ENCODE data around the gene TXNRD3.

Gene TXNRD3

DNA sequence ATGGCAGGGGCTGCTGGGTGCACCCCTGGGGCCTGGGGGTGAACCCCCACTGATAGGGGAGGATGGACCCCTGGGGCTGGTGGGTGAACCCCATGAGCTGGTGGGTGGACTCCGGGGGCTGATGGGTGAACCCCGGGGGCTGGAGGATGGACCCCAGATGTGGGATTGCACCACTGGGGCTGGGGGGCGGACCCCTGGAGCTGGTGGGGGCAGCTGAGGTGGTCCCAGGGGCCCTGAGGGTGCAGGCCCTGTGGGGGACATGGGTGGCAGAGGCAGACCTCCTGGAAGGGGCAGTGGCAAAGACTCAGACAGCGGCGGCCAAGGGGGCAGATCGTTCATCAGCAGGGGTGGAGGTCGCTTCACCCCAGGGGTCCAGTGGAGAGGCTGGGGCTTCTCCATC lies 17.4 kb upstream of the TXNRD3 start:
- no peak for DNase-seq (ENCODE audit: low read depth, low spot score)

DNA sequence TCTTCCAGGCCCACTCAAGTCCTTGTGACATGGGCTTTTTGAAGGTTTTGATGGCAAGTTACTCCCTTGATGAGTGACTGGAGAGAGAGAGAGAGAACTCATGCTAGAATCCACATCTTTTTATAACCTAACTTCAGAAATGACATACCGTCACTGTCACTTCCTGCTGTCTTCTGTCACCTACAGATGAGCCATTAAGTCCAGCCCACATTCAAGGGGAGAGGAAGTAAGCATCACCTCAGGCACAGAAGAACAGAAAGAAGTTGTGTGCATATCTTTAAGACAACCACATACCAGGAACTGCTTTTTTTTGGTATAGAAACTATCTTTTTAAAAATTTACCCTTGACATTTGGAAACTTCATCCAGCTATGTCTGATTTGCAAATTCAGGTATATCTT lies 16.6 kb upstream of the TXNRD3 start:
- DNase-seq (ENCODE audit: low read depth, low spot score), result no peak

DNA sequence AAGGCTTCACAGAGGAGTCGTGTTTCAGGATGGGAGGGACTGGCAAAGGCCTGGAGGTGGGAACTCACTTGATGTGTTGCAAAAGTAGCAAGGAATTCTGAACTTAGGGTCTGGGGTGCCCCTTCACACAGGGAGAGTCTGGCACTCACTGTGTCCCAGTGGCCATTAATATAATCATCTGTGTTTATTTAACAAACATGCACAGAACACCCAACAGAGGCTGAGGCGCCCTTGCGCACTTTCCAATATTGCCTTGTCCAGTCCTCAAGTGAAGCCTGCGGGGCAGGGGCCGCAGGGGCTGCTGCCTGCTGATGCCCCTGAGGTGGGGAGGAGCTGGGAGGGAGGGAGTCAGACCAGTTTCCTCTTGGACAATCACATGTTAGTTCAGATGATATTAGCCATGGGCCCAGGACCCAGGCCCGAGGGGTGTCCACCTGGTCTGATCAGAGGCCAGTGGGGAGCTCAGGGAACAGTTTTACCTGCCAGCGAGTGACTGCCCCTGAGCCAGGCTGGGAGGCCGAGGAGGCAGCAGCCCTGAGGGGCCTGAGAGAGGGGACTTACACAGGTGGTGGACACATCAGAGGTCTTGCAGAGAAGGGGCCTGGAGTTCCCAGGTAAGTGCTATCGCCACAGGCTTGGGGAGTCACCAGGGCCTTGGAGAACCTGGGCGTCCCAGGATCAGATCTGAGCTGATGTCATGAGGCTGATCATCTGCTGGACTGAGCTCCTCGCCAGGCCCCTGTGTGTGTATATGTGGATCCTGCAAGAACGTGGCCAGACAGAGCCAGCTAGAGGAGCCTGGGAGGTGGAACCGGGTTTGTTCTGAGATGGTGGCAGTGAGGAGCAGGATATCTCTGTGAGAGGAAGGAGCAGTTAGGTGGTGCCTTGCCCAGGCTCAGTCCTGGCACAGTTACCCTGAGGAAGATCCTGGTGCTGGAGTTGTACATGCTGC lies 13.8 kb upstream of the TXNRD3 start:
- no peak for DNase-seq (ENCODE audit: low read depth, low spot score)

DNA sequence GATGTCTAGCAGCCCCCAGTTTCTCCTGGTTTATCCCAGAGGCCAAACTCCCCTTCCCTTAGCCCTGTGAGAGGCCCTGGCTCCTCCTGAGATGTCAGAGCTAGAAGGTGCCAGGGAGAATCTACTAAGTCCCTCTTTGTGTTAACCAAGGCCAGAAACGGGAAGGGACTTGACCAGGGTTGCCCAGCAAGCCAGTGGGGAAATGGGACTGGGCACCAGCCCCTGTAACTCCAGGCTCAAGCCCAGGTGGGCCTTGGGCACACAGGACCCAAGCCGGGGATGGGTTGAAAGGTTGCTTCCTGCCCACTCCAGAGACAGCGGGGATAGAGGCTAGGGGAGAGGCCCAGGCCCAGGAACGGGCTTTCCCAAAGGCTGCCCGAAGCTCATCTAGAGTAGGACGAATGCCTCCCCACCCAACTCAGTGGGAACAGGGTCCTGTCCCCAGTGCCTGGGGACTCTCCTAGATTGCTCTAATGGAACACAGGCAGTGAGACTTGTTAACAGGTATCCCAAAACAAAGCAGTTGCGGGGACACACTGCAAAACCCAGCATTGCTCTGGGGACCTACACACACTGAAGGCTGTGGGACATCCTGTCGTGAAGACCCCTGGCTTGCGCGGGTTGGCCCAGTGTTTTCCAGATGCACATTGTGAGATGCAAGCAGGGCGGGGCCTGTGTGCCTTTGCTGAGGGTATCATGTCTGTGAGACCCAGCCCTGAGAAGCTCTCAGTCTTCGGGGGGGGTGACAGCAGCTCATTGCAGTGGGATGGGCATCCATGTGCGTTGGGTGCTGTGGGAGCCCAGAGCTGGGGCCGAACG lies 12.9 kb upstream of the TXNRD3 start:
- DNase-seq (ENCODE audit: low read depth, low spot score), result no peak

DNA sequence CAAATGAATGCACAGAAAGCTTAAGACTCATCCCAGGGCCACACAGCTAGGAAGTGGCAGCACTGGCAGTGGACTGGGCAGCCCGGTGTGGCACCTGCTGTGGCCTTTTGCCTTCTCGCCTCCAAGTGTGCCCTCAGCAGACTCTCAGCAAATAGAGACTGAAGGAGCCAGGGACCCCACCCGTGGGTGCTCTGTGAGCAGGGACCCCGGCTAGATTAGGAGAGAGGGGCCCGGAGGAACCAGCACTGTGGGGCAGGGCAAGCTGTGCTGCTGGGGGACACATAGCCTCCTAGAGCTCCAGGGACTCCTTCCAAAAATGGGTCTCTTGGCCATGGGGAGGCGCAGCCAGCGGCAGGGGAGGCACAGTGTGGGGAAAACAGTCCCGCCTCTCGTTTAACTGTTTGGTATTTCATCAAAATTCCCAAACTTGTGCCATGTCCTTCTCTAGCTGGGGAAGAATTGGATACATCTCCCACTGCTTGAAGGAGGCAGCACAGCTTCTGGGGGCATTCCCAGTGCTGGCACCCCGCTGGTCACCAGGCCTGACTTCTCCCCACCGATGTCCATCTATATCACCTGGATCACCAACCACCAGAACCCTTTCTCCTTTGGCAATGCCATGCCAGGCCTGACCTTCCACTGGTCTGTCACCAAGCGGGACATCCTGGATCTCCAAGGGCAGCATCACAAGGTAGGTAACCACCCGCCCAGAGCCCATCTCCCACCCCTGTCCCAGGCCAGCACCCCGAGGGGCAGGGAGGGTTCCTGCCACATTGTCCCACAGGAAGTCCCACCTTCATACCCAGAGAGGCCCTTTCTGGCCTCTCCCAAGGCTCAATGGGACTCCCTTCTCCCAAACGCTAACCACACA lies 12.0 kb upstream of the TXNRD3 start:
- DNase-seq (ENCODE audit: low read depth, low spot score), result no peak

DNA sequence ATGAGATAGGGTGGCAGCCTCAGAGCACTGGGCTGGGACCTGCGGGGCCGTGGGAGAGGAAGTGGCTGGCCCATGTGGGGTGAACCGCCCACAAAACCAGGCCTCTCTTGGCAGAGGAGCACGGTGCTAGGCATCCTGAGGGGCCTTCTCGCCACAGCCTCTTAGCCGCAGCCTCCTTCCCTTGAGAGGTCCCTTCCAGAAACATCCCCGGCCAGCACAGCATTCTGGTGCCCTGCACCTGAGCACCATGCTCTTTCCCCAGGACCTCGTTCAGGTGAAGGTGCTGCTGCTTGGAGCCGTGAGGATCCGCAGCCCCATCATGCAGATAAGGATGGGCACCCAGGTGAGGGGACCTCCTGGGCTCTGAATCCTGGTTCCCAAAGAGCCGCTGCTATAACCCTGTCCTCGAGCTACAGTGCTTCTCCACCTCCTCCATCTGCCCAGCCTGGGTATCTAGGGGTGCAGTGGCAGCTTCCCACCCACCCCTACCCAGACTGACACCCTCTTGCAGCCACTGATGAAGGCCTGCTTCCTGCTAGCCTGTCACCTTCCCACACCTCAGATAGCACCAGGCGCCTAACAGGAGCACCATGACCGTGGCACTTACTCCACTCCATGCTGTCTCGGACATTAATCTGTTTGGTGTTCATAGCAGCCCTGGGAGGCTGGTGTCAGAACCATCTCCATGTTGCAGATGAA lies 11.2 kb upstream of the TXNRD3 start:
- DNase-seq (ENCODE audit: low read depth, low spot score), result no peak

DNA sequence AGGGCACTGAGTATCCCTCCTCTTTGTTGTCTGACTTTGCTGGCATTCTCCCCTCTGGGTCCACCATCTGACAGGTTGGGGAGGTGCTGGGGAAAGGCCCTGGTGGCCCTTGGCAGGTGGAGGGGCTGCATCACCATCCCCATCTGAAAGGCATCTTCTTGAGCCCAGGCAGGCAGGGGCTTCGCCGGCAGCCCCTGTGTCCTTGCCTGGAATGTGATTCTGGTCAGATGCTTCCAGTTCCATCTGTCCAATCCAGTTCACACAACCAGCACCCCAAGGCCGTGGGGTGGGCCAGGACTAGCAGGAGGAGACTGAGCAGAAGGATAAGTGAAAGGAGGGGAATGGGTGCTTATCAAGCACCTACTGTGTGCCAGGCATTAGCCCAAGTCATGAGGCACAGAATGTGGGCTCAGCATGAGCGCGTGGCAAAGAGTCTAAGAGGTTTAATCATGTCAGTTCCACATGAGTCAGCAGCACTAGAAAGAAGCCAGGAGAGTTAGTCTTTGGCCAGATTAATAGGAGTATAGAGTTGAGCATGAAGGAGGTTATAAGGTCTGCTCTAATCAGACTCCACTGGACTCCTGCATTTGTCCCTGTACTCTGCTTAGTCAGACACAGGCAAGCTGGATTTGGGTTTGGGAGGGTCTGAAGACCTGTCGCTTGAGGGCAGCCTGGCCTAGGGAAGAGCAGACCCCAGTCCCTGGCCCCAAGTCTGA lies 10.5 kb upstream of the TXNRD3 start:
- no peak for DNase-seq (ENCODE audit: low read depth, low spot score)

DNA sequence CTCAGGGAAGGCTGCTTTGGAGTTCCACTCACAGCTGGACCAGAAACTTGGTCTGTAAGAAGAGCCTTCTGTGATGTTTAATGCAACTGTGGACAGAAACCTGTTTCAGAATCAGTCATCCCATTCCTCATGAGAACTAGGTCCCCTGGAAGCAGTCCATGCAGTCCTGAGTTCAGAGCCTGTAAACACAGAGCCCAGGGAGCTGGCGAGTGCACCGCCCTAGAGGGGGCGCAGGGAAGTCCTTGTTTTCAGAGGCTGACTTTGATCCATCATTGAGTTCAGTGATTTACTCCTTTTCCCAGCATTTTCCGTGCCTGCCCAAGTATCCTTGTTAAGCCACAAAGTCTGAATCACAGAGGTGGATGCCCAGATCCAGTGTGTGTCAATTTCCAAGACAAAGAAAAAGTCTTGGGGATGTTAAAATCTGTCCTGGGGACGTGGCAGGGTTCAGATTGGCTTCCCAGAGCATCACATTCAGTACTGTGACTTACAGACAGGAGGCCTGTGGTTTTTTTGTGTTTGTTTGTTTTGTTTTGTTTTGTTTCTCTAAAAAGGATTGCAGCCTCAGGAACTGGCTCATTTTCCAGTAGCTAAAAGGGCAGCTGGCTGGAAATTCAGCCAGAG lies 9.8 kb upstream of the TXNRD3 start:
- DNase-seq (ENCODE audit: low read depth, low spot score), result no peak

DNA sequence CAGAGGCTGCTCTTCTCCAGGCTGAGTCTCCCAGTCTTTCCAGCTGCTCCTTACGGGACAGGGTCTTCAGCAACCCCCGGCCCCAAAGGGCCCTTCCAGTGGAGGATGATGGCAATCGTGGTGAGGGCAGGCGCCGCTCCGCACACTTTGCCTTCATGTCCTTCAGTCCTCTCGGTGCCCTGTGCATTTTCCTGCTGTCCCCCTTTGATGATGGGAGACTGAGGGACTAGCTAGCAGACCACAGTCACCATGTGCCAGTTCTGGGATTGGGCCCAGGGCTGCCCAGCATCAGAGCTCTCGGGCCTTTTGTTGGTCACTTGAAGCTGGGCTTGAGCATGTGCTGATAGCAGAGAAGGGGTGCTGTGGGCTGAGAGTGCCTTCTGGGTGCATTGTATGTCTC lies 8.8 kb upstream of the TXNRD3 start:
- DNase-seq (ENCODE audit: low read depth, low spot score), result no peak

DNA sequence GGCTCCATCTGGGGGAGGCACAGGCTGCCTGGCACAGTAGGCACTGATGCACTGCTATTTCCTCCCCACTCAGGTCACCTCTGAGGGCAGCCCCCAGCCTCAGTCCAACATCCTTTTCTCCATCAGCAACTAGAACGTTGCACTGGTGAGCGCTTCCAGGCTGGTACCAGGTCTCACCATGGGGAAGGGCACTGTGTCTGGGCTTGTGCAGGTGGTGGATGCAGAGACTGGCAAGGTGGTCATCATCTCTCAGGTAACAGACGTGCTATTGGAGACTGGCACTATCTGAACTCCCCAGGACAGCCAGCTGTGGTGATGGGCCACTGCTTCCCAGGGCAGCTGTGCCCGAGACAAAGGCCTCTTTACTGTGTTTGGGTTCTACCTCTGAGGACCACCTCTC lies 8.3 kb upstream of the TXNRD3 start:
- no peak for DNase-seq (ENCODE audit: low read depth, low spot score)

DNA sequence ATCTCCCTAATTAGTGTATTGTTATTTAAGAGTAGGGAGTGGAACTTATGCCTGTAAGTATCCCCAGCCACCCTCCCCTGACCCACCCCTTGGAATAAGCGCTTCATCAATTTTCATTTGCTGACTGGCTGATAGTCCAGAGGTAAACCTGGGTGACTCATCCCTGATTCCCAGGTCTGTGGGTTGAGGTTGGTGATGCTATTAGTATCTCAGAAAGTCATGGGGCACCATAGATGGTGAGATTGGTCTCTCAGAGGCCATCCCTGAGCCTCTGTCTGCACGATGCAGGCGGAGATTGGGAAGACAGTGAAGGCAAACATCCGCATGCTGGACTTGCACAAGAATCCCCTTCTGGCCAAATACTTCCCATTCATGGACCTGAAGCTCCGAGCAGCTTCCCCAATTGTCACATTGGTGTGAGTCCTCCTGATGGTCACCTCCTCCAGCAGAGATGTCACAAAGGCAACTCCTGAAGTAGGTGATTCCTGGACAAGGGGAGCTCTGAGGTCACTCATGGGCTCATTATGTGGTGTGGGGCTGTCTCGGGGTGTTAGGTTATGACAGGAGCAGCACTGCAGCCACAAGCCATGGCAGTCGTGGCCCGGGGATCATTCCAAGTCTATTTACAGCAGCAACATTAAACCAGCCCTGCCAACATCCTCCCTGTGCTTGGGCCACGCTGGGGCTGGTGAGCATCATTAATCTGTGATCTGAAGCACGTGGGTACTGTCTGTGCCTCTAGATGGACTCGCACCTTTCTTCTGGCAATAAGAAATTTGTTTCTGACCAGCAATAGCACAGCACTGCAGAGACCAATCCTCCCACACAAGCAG lies 6.8 kb upstream of the TXNRD3 start:
- DNase-seq (ENCODE audit: low read depth, low spot score), result no peak

DNA sequence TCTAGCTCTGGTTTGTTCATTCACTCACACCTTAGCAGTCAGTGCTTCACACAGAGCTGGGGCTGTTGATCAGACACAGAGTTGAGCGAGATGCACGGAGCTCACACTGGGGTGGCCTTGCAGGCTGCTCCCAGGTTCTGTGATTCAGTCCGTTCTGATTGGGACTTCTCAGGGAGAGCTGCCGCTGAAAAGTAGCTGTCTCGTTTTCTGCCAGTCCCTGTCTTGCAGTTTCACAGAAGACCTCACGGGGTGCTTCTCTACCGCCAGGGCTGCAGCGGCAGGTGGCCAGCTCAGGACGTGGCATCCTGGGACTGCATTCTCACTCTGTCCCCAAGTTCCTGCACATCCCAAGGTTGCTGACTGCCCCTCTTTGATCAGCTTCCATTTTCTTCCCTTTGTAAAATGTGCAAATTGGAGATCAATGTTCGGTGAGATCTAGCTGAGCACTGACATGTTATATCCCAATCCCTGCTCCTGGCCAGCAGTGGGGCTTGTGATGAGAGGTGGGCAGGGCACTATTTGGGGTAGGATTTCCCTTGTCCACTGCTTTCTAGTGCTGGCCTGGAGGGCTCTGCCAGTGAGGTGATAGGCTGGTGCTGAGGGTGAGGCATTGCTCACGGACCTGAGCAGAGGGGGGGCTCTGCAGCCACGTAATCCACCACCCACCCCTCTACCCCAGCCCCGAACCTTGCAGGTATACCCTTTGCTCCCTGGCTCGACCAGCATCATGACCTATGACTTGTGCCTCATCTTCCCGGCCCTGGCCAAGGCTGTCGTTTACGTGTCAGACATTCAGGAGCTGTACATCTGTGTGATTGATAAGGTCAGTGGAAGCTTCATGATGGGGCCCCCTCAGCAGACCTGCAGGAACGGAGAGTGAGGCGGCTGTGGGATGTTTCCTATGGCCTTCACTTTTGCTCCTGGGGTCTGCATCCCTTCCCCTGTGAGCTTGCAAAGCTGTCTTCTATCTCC lies 5.3 kb upstream of the TXNRD3 start:
- no peak for DNase-seq (ENCODE audit: low read depth, low spot score)

DNA sequence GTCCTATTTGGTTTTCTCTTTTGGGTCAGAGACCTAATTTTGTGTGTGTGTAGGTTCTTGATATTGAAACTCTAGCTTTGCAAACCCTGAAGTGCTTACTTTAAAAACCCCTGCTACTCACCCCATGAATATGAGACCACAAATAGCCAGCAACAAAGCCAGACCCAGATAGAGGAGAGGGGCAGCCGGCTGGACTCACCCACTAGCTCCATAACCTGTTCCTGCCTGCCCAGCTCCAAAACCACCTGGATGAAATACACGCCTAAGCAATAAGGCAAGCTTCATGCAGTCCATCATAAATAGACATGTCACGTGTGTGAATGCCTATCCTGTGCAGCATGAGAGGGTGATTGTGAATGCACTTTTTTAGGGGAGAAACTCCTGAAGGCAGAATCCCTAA lies 3.7 kb upstream of the TXNRD3 start:
- DNase-seq (ENCODE audit: low read depth, low spot score), result no peak

DNA sequence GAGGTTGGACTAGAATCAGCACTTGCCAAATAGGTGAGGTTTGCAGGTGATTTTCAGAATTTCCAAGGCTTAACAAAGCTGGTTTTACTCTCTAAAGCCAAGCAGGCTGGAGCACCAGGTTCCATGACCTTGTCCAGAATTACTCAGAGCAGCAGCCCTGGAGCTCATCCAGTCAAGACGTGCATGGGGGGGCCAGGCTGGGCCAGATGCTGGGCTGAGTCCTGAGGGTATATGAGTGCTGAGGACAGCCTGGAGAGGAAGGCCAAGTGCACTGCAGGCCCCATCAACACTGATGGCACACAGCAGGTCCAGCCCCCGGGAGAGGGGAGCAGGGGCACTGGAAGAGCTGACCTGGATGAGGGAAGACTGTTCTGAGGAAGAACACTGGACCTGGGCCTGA lies 3.0 kb upstream of the TXNRD3 start:
- no peak for DNase-seq (ENCODE audit: low read depth, low spot score)

DNA sequence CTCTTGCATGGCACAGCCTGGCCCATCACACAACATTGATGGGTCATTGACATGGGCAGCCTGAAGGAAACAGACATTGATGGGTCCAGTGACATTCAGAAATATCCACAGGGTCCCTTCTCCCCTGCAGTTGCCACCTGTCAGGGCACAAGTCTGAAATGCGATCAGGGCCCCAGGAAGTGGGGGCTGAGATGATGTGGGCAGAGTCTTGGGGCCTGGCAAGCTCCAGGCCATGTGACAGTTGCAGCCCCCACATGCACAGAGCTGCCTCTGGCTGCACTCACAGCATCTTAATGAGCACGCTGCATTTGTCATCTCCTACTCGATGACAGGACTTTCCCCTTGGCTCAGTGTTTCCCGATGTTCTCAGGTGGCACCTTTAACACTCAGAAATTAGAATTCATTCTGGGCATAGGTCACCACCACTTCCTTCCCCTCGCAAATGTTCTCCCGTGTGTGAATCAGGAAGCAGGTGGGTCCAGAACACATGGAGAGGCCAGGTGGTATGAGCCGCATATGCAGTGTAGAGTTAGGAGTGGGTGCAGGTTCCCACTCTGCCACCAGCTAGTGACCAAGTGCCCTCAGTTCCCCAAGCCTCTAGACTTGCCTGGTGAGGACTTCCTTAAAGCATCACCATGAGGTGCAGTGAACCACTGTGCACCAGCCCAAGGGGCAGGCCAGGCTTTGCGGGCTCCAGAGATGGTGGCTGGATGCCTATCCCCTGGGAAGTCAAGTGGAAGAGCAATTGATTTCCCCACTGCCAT lies 1.6 kb upstream of the TXNRD3 start:
- no peak for DNase-seq (ENCODE audit: low read depth, low spot score)

DNA sequence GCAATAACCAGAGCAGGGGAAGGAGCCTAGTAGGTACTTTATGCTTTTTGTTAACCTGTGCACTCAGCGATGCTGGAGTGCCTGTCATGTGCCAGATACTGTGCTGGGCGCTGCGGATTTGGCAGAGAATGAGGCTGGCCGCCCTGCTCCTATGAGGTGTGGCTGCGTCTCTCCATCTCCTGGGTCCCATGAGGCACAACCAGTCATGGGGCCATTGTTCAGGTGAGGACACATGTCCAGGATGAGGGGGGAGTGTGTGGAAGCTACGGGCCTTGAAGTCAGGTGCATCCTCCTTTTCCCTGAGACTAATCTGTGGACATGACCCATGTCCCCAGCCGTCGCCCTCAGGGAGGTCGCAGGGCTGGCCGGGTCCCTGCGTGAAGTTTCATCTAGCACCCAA lies 963 bp upstream of the TXNRD3 start:
- DNase-seq (ENCODE audit: low read depth, low spot score), result no peak

DNA sequence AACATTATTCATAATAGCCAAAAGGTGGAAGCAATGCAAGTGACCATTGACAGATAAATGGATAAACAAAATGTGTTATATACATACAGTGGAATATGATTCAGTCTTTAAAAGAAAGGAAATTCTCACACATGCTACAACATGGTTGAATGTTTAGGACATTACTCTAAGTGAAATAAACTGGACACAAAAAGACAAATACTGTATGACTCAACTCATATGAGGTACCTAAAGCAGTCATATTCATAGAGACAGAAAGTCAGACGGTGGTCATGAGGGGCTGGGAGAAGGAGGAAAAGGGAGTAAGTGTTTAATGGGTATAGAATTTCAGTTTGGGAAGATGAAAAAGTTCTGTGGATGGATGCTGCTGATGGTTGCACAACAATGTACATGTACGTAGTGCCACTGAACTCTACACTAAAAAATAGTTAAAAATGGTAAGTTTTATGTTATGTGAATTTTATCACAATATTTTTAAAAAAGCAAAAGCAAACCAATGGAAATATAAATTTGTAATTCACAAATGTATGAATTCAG lies 5.3 kb downstream of the TXNRD3 start:
- no peak for DNase-seq (ENCODE audit: low read depth, low spot score)

All from activated naive CD8-positive, alpha-beta T cell treated with anti-CD3 and anti-CD28 coated beads, Interleukin-2, amount 50 U/mL, for 16 hours (primary cell).